HepG2 (cell line): ENCODE results near the gene TTC17. TPM values are rescaled to one million over a fixed set of nuclear protein-coding genes. Genes with fewer than 3 reads are reported as not detected.
A peak's percentile ranks its signal among the peaks of the same experiment; 100 is the strongest.

ENCODE experiments used
- CCAR2 ChIP-seq: fragments of 200-400 bp; formaldehyde crosslinking; optimal IDR thresholded peaks from 2 replicates; pipeline ENCODE3; 2018; ENCODE audit warnings: low read depth, mild to moderate bottlenecking, low read length, moderate library complexity
- CHCHD3 ChIP-seq: sonication (generic); formaldehyde crosslinking; IDR thresholded peaks from 2 replicates; pipeline ENCODE4 v1.8.0; 2022; ENCODE audit warnings: mild to moderate bottlenecking, missing genetic modification reagents, moderate library complexity
- CREB1 ChIP-seq, 2 experiments: fragments of 450-650 bp in 1 of 2; IDR thresholded peaks; 2 replicates each; pipeline ENCODE4 v1.6.1; 2016 to 2017; ENCODE audit warnings: control low read depth in 1 of 2, mild to moderate bottlenecking in 1 of 2, missing compliant biosample characterization in 1 of 2, missing genetic modification characterization in 1 of 2
- CREM ChIP-seq, 2 experiments: sonication (generic) in 1 of 2; formaldehyde crosslinking in 1 of 2; IDR thresholded peaks; 2 replicates each; pipeline versions ENCODE4 v1.4.0 to v1.6.1; 2016 to 2020; ENCODE audit warnings: antibody characterized with exemption in 1 of 2, mild to moderate bottlenecking in 1 of 2, missing genetic modification reagents in 1 of 2
- FOXM1 ChIP-seq: sonication (generic); formaldehyde crosslinking; IDR thresholded peaks from 2 replicates; pipeline ENCODE4 v1.5.0; 2020; ENCODE audit warnings: missing genetic modification reagents
- HIVEP1 ChIP-seq: sonication (generic); formaldehyde crosslinking; IDR thresholded peaks from 2 replicates; pipeline ENCODE4 v1.4.0; 2020; ENCODE audit warnings: mild to moderate bottlenecking, missing genetic modification reagents
- MIER3 ChIP-seq: IDR thresholded peaks from 2 replicates; pipeline ENCODE4 v1.6.1; 2016; ENCODE audit warnings: missing compliant biosample characterization, borderline replicate concordance
- MZF1 ChIP-seq: sonication (generic); formaldehyde crosslinking; IDR thresholded peaks from 2 replicates; pipeline ENCODE4 v1.8.1; 2023; ENCODE audit warnings: mild to moderate bottlenecking, missing genetic modification reagents, borderline replicate concordance
- RFXANK ChIP-seq: IDR thresholded peaks from 2 replicates; pipeline ENCODE4 v1.6.1; 2016
- RFXAP ChIP-seq: sonication (generic); formaldehyde crosslinking; IDR thresholded peaks from 2 replicates; pipeline ENCODE4 v1.4.0; 2020; ENCODE audit warnings: missing genetic modification reagents, borderline replicate concordance
- SAFB2 ChIP-seq: sonication (generic); formaldehyde crosslinking; IDR thresholded peaks from 2 replicates; pipeline ENCODE4 v1.5.1; 2020; ENCODE audit warnings: missing genetic modification reagents, low read depth, mild to moderate bottlenecking, borderline replicate concordance
- SNAI1 ChIP-seq: sonication (generic); formaldehyde crosslinking; IDR thresholded peaks from 2 replicates; pipeline ENCODE4 v1.5.0; 2020; ENCODE audit warnings: mild to moderate bottlenecking, missing genetic modification reagents, borderline replicate concordance
- TARDBP ChIP-seq: sonication (generic); formaldehyde crosslinking; IDR thresholded peaks from 2 replicates; pipeline ENCODE4 v1.8.0; 2022; ENCODE audit warnings: mild to moderate bottlenecking, missing genetic modification reagents
- ZKSCAN5 ChIP-seq: sonication (generic); formaldehyde crosslinking; IDR thresholded peaks from 2 replicates; pipeline ENCODE4 v1.5.1; 2020; ENCODE audit warnings: mild to moderate bottlenecking, missing genetic modification reagents
- ZNF263 ChIP-seq: sonication (generic); formaldehyde crosslinking; IDR thresholded peaks from 2 replicates; pipeline ENCODE4 v1.4.0; 2020; ENCODE audit warnings: missing genetic modification reagents
- ZNF337 ChIP-seq: sonication (generic); formaldehyde crosslinking; IDR thresholded peaks from 2 replicates; pipeline ENCODE4 v1.5.1; 2020; ENCODE audit warnings: missing genetic modification reagents, low read depth, mild to moderate bottlenecking, borderline replicate concordance
- ZNF460 ChIP-seq: sonication (generic); formaldehyde crosslinking; IDR thresholded peaks from 2 replicates; pipeline ENCODE4 v1.5.1; 2020; ENCODE audit warnings: missing genetic modification reagents, mild to moderate bottlenecking, borderline replicate concordance
- ZNF580 ChIP-seq: IDR thresholded peaks from 2 replicates; pipeline ENCODE4 v1.6.1; 2016; ENCODE audit warnings: low read depth, borderline replicate concordance
- ZZZ3 ChIP-seq: sonication (generic); formaldehyde crosslinking; IDR thresholded peaks from 2 replicates; pipeline ENCODE4 v1.4.0; 2020; ENCODE audit warnings: missing genetic modification reagents, mild to moderate bottlenecking, borderline replicate concordance
- polyA plus RNA-seq, 8 experiments: library from polyadenylated mRNA; depleted of rRNA in 3 of 8; stranded (reverse) in 7 of 8; unstranded in 1 of 8; fragments of >200 nt; fragmentation: Illumina TruSeq in 4 of 8; extraction: Trizol in 4 of 8; gene quantifications; 2 replicates each; pipeline versions ENCODE4 v1.2.1 to v1.2.3, GENCODE V29; 2011 to 2016; ENCODE audit warnings: low read depth in 4 of 8, missing spikeins in 1 of 8, mixed read lengths in 1 of 8; ENCODE audit not compliant: insufficient read depth in 1 of 8
- total RNA-seq, 5 experiments: library from RNA; depleted of rRNA; stranded (reverse); fragments of >200 nt; fragmentation: Illumina TruSeq; extraction: Trizol; gene quantifications; 2 replicates each; pipeline ENCODE4 v1.2.3, GENCODE V29; 2016; ENCODE audit warnings: low read depth in 1 of 5
- TF ChIP-seq, protein P1 (sequence below): sonication (generic); formaldehyde crosslinking; IDR thresholded peaks from 2 replicates; pipeline ENCODE4 v1.8.1; 2023; ENCODE audit warnings: missing genetic modification reagents, inconsistent platforms, borderline replicate concordance
- TF ChIP-seq, protein P2 (sequence below): sonication (generic); formaldehyde crosslinking; IDR thresholded peaks from 2 replicates; pipeline ENCODE4 v1.5.1; 2020; ENCODE audit warnings: missing genetic modification reagents, mild to moderate bottlenecking, borderline replicate concordance
- TF ChIP-seq, protein P3 (sequence below): sonication (generic); formaldehyde crosslinking; IDR thresholded peaks from 2 replicates; pipeline ENCODE4 v1.4.0; 2020; ENCODE audit warnings: mild to moderate bottlenecking, low read depth, missing genetic modification reagents
- TF ChIP-seq, protein P4 (sequence below): sonication (generic); formaldehyde crosslinking; IDR thresholded peaks from 2 replicates; pipeline ENCODE4 v1.9.0; 2022; ENCODE audit warnings: low read depth, missing genetic modification reagents

Gene TTC17
- total and polyA plus RNA-seq, 2 of the 13 experiments (the other 11 are each of a cell fraction or from before 2014, with no cell fraction given): 55.9 to 99.7 TPM

DNA sequence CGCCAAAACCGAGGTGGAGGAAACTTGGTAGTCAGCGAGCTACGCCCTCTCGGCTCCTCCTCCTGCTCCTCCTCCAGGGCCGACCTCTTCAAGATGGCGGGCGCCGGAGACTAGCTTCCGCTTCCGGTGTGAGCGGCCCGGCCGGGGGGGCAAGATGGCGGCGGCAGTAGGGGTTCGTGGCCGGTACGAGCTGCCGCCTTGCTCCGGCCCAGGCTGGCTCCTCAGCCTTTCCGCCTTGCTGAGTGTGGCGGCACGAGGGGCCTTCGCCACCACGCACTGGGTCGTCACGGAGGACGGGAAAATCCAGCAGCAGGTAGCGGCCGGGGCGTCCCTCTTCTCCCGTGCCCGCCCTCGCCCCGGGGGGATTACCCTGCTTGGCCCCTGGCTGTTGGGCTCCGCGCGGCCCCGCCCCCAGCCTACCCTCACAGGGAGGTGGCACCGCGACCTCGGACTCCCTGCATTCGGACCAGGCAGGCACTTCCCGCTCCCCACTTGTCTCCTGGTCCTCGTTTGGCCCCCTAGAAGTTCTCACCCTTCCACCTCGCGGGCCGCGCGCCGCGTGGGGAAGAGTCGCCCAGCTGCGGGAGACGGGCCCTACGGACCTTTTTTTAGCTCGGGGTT, at the start of gene TTC17 (continued):
- 0 out of 2 replicates have a peak, but pooled peaks have one; percentile 2 for TF ChIP-seq FOXM1 (CRISPR knock-in tag)
- TF ChIP-seq ZNF580 (CRISPR knock-in tag): peak; percentile 76; the same call in 1 of the 2 replicates
- no peak; the same call in 1 of the 2 replicates for TF ChIP-seq RFXAP (CRISPR knock-in tag)
- TF ChIP-seq, protein P1, sequence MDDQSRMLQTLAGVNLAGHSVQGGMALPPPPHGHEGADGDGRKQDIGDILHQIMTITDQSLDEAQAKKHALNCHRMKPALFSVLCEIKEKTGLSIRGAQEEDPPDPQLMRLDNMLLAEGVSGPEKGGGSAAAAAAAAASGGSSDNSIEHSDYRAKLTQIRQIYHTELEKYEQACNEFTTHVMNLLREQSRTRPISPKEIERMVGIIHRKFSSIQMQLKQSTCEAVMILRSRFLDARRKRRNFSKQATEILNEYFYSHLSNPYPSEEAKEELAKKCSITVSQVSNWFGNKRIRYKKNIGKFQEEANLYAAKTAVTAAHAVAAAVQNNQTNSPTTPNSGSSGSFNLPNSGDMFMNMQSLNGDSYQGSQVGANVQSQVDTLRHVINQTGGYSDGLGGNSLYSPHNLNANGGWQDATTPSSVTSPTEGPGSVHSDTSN (CRISPR knock-in tag): no peak; the same call in 1 of the 2 replicates
- TF ChIP-seq HIVEP1 (CRISPR knock-in tag): peak; percentile 95
- TF ChIP-seq ZZZ3: peak; percentile 46; the same call in 1 of the 2 replicates
- 0 out of 2 replicates have a peak, but pooled peaks have one; percentile 74 for TF ChIP-seq MZF1 (CRISPR knock-in tag)
- TF ChIP-seq MIER3: peak; percentile 2; the same call in 1 of the 2 replicates
- TF ChIP-seq RFXANK (CRISPR knock-in tag): no peak
- TF ChIP-seq CCAR2: no peak
- TF ChIP-seq, protein P2, sequence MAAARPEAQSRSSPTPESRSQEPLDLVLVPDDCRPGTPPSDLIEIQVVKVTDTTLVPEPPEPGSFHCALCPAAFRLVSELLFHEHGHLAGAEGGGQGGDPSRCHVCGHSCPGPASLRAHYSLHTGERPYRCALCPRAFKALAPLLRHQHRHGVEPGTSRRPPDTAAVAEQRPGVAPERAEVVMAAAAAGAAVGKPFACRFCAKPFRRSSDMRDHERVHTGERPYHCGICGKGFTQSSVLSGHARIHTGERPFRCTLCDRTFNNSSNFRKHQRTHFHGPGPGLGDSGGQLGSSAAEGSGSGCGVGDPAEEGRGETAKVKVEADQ (CRISPR knock-in tag): peak; percentile 45; the same call in 1 of the 2 replicates
- TF ChIP-seq ZNF263: no peak; the same call in 1 of the 2 replicates
- no peak for TF ChIP-seq CREM (IDR thresholded peaks at IDR 0.05)
- TF ChIP-seq CREM (CRISPR knock-in tag; IDR thresholded peaks at IDR 0.05): no peak
- peak; percentile 92 for TF ChIP-seq TARDBP (CRISPR knock-in tag)
- no peak; the same call in 1 of the 2 replicates for TF ChIP-seq SNAI1 (CRISPR knock-in tag)
- TF ChIP-seq CHCHD3: 0 out of 2 replicates have a peak, but pooled peaks have one; percentile 75
- peak; percentile 86; the same call in 1 of the 2 replicates for TF ChIP-seq SAFB2 (CRISPR knock-in tag)
- TF ChIP-seq ZNF337 (CRISPR knock-in tag): no peak
- TF ChIP-seq ZNF460 (CRISPR knock-in tag): no peak; the same call in 1 of the 2 replicates
- TF ChIP-seq, protein P3, sequence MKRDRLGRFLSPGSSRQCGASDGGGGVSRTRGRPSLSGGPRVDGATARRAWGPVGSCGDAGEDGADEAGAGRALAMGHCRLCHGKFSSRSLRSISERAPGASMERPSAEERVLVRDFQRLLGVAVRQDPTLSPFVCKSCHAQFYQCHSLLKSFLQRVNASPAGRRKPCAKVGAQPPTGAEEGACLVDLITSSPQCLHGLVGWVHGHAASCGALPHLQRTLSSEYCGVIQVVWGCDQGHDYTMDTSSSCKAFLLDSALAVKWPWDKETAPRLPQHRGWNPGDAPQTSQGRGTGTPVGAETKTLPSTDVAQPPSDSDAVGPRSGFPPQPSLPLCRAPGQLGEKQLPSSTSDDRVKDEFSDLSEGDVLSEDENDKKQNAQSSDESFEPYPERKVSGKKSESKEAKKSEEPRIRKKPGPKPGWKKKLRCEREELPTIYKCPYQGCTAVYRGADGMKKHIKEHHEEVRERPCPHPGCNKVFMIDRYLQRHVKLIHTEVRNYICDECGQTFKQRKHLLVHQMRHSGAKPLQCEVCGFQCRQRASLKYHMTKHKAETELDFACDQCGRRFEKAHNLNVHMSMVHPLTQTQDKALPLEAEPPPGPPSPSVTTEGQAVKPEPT (CRISPR knock-in tag): peak; percentile 56; the same call in 1 of the 2 replicates
- TF ChIP-seq, protein P4, sequence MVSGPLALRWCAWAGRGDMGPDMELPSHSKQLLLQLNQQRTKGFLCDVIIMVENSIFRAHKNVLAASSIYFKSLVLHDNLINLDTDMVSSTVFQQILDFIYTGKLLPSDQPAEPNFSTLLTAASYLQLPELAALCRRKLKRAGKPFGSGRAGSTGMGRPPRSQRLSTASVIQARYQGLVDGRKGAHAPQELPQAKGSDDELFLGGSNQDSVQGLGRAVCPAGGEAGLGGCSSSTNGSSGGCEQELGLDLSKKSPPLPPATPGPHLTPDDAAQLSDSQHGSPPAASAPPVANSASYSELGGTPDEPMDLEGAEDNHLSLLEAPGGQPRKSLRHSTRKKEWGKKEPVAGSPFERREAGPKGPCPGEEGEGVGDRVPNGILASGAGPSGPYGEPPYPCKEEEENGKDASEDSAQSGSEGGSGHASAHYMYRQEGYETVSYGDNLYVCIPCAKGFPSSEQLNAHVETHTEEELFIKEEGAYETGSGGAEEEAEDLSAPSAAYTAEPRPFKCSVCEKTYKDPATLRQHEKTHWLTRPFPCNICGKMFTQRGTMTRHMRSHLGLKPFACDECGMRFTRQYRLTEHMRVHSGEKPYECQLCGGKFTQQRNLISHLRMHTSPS: peak; percentile 56; the same call in 1 of the 2 replicates
- TF ChIP-seq ZKSCAN5 (CRISPR knock-in tag): no peak
- TF ChIP-seq CREB1 (IDR thresholded peaks at IDR 0.05): 0 out of 2 replicates have a peak, but pooled peaks have one; percentile 2
- TF ChIP-seq CREB1 (CRISPR knock-in tag; IDR thresholded peaks at IDR 0.05): peak; percentile 55; the same call in 1 of the 2 replicates
